CD14-positive monocyte (primary cell): ENCODE measurements around the gene FBXO36. TPM values are rescaled to one million over a fixed set of nuclear protein-coding genes. Genes with fewer than 3 reads are reported as not detected.
"Not testable (repeated sequence)": the region's sequence is repeated elsewhere in the genome, so short reads cannot be mapped to it uniquely, and the experiment has no call there.

Experiments used
- DNase-seq, 3 donors: peaks; one replicate each; pipeline ENCODE4 v3.0.0-alpha.2; 2011 to 2022
- H2AFZ ChIP-seq: 2 replicates; pipeline ENCODE4 v1.6.0; 2012; ENCODE audit warnings: mild to moderate bottlenecking, low read depth, low read length, inconsistent platforms; ENCODE audit not compliant: insufficient read depth, poor library complexity, severe bottlenecking
- H3K27ac ChIP-seq, 2 donors: 1 replicate in 1 of 2; 2 replicates in 1 of 2; pipeline ENCODE4 v1.5.1; 2012 to 2013; ENCODE audit warnings: low read length in 2 of 2, control low read depth in 1 of 2, inconsistent platforms in 1 of 2, low read depth in 1 of 2, mild to moderate bottlenecking in 1 of 2
- H3K27me3 ChIP-seq, 2 donors: one replicate each; pipeline versions ENCODE4 v1.6.0 to v1.6.1; 2011 to 2013; ENCODE audit warnings: low read length in 2 of 2; ENCODE audit not compliant: control insufficient read depth in 2 of 2, insufficient read depth in 2 of 2
- H3K36me3 ChIP-seq, 2 donors: replicated peaks in 1 of 2; 1 replicate in 1 of 2; 2 replicates in 1 of 2; pipeline versions ENCODE4 v1.5.1 to v1.6.1; 2012 to 2013; ENCODE audit warnings: low read length in 2 of 2, control low read depth in 1 of 2, inconsistent platforms in 1 of 2, mild to moderate bottlenecking in 1 of 2; ENCODE audit not compliant: insufficient read depth in 2 of 2, control insufficient read depth in 1 of 2
- H3K4me1 ChIP-seq, 2 donors: 1 replicate in 1 of 2; 2 replicates in 1 of 2; pipeline versions ENCODE4 v1.5.1 to v1.6.1; 2012 to 2013; ENCODE audit warnings: low read length in 2 of 2, control low read depth in 1 of 2, inconsistent platforms in 1 of 2, mild to moderate bottlenecking in 1 of 2, moderate library complexity in 1 of 2; ENCODE audit not compliant: insufficient read depth in 2 of 2, control insufficient read depth in 1 of 2
- H3K4me2 ChIP-seq: replicated peaks from 2 replicates; pipeline ENCODE3; 2012; ENCODE audit warnings: low read length, moderate library complexity, mild to moderate bottlenecking; ENCODE audit not compliant: poor library complexity, severe bottlenecking; ENCODE audit errors: extremely low read depth
- H3K4me3 ChIP-seq, 3 experiments: fragments of 200-600 bp in 1 of 3; sonication (generic) in 1 of 3; replicated peaks in 1 of 3; 1 replicate in 2 of 3; 2 replicates in 1 of 3; pipeline ENCODE4 v1.5.1; 2011 to 2013; ENCODE audit warnings: low read length in 3 of 3, mild to moderate bottlenecking in 3 of 3, control low read depth in 2 of 3, low read depth in 2 of 3, inconsistent platforms in 1 of 3, moderate library complexity in 1 of 3
- H3K79me2 ChIP-seq: 2 replicates; pipeline ENCODE4 v1.6.0; 2012; ENCODE audit warnings: mild to moderate bottlenecking, control low read depth, inconsistent platforms, low read length, moderate library complexity; ENCODE audit not compliant: insufficient read depth
- H3K9ac ChIP-seq: 2 replicates; pipeline ENCODE4 v1.6.0; 2017; ENCODE audit warnings: low read length, mild to moderate bottlenecking; ENCODE audit not compliant: insufficient read depth, poor library complexity, severe bottlenecking
- H3K9me3 ChIP-seq, 2 donors: replicated peaks in 1 of 2; 1 replicate in 1 of 2; 2 replicates in 1 of 2; pipeline versions ENCODE4 v1.5.1 to v1.6.1; 2012 to 2013; ENCODE audit warnings: low read length in 2 of 2, control low read depth in 1 of 2; ENCODE audit not compliant: control insufficient read depth in 1 of 2, insufficient read depth in 1 of 2
- H4K20me1 ChIP-seq: 2 replicates; pipeline ENCODE4 v1.6.0; 2012; ENCODE audit warnings: mild to moderate bottlenecking, low read length, control low read depth, moderate library complexity; ENCODE audit not compliant: insufficient read depth
- H3K27ac Mint-ChIP-seq, 7 donors: one replicate each; pipeline ENCODE4 v1.8.0; 2020; ENCODE audit warnings: mild to moderate bottlenecking in 7 of 7, mixed read lengths in 7 of 7, moderate library complexity in 6 of 7, inconsistent platforms in 2 of 7
- H3K27me3 Mint-ChIP-seq, 3 donors: one replicate each; pipeline ENCODE4 v1.8.0; 2021 to 2022; ENCODE audit warnings: low read depth in 3 of 3, mild to moderate bottlenecking in 3 of 3, mixed read lengths in 3 of 3, moderate library complexity in 3 of 3, inconsistent platforms in 1 of 3
- H3K36me3 Mint-ChIP-seq, 2 donors: one replicate each; pipeline ENCODE4 v1.8.0; 2020; ENCODE audit warnings: mixed read lengths in 2 of 2, inconsistent platforms in 1 of 2, mild to moderate bottlenecking in 1 of 2
- H3K4me1 Mint-ChIP-seq: one replicate; pipeline ENCODE4 v1.8.0; 2020; ENCODE audit warnings: mild to moderate bottlenecking, mixed read lengths
- H3K4me3 Mint-ChIP-seq, 2 donors: one replicate each; pipeline ENCODE4 v1.8.0; 2020; ENCODE audit warnings: mild to moderate bottlenecking in 2 of 2, mixed read lengths in 2 of 2, moderate library complexity in 1 of 2
- H3K9me3 Mint-ChIP-seq, 7 donors: one replicate each; pipeline ENCODE4 v1.8.0; 2020 to 2022; ENCODE audit warnings: mixed read lengths in 7 of 7, mild to moderate bottlenecking in 6 of 7, moderate library complexity in 6 of 7, inconsistent platforms in 2 of 7
- CTCF ChIP-seq: fragments of 200-600 bp; IDR thresholded peaks from one replicate; pipeline ENCODE4 v1.8.0; 2022; ENCODE audit warnings: antibody characterized with exemption, mild to moderate bottlenecking
- WGBS: methylation state at CpG from one replicate; pipeline ENCODE4 v1.1.5; 2013; ENCODE audit warnings: missing lambda C conversion rate; ENCODE audit not compliant: insufficient coverage; 5-methylcytosine and 5-hydroxymethylcytosine counted together
- intact Hi-C, 2 donors: fragments of 100-400 bp; cut with micrococcal nuclease; formaldehyde crosslinking; loops; one replicate each; pipeline versions ENCODE4 v1.15.0 to v1.15.1; 2023
- polyA plus RNA-seq, 3 donors: library from polyadenylated mRNA; depleted of rRNA in 1 of 3; unstranded in 2 of 3; stranded (reverse) in 1 of 3; fragments of 300-500 nt in 2 of 3; fragments of >200 nt in 1 of 3; fragmentation: Illumina TruSeq in 2 of 3; gene quantifications; 1 replicate in 2 of 3; 2 replicates in 1 of 3; pipeline ENCODE4 v1.2.3, GENCODE V29; 2012 to 2021

Gene FBXO36
- polyA plus RNA-seq, 3 donors = 0.52 to 0.90 (median 0.72) TPM

- Mint-ChIP-seq H3K9me3 (no peaks in the 10 kb centered on the region), H3K4me3 (peak within 1 kb of the TSS; percentile 99), H3K27me3 (no peaks in the 10 kb centered on the region), H3K27ac (peak within 1 kb of the TSS; percentile 96 to 99 (median 98)), H3K36me3 (peaks cover 10 to 13% of the 10 kb centered on the region in 2 donors), H3K4me1 (peaks cover 39% of the 10 kb centered on the region)
- H3K79me2 ChIP-seq = peaks cover 48% of the 10 kb centered on the region
- H3K27me3 ChIP-seq = no peaks in the 10 kb centered on the region
- peak within 1 kb of the TSS; percentile 94 to 95 for H3K27ac ChIP-seq
- TF ChIP-seq CTCF = no peak
- intact Hi-C loops = loop anchor here in 1 of 2 donors (10.0 kb wide), 1 partner anchor 403 kb away; the partner anchor contains the start of gene SP140L
- peak; percentile 83 to 92 (median 86) for DNase-seq
- H3K4me3 ChIP-seq = peak within 1 kb of the TSS; percentile 39 to 99 (median 88)
- peaks cover 41% of the 10 kb centered on the region for H4K20me1 ChIP-seq
- peaks cover 5 to 11% of the 10 kb centered on the region in 2 donors for H3K36me3 ChIP-seq
- H3K9ac ChIP-seq = peak within 1 kb of the TSS; percentile 91
- H3K4me2 ChIP-seq = peak within 1 kb of the TSS; percentile 97
- no peaks in the 10 kb centered on the region for H3K9me3 ChIP-seq
- WGBS = 0% methylated on average over 38 of the region's 49 CpGs
- peak within 1 kb of the TSS; percentile 100 for H2AFZ ChIP-seq
- peaks cover 18 to 30% of the 10 kb centered on the region in 2 donors for H3K4me1 ChIP-seq
These were observed 333 bp upstream of the FBXO36 start, which contains the start of gene TRIP12 for GRCh38 chr2:229921892-229922448. TSS of gene TRIP12 (minus strand) at chr2:229922009. CDS start at chr2:229880079, 41,930 bp downstream.

DNA sequence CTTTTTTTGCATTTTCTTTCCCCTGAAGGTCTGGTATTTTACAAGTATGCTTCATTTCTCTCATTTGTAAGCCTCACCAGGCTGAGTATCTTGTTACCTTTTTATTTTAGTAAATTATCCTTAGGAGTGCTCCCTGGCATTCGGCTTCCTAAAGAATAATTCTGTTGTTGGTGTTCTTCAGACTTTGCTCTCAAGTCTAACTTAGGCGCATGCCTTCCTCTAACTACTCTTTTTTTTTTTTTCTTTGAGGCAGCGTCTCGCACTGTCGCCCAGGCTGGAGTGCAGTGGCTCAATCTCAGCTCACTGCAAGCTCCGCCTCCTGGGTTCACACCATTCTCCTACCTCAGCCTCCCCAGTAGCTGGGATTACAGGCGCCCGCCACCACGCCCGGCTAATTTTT lies 2.2 kb downstream of the FBXO36 start:
- Histone ChIP-seq H4K20me1 (peaks cover 16% of the 10 kb centered on the region), H3K79me2 (peaks cover 23% of the 10 kb centered on the region), H3K4me1 (peaks cover 18 to 24% of the 10 kb centered on the region in 2 donors)
- not testable (repeated sequence) for DNase-seq, H3K27me3 Mint-ChIP-seq, H3K9ac ChIP-seq, H3K4me3 Mint-ChIP-seq, H2AFZ ChIP-seq, H3K36me3 Mint-ChIP-seq, H3K27ac ChIP-seq, H3K27me3 ChIP-seq, H3K27ac Mint-ChIP-seq, H3K9me3 Mint-ChIP-seq, H3K9me3 ChIP-seq, H3K4me3 ChIP-seq, H3K4me2 ChIP-seq, H3K36me3 ChIP-seq
- H3K4me1 Mint-ChIP-seq = peaks cover 23% of the 10 kb centered on the region
- WGBS = 100% methylated on average over 1 of the region's 10 CpGs
- intact Hi-C loops = loop anchor here in 1 of 2 donors (10.0 kb wide), 1 partner anchor 400 kb away; the partner anchor contains the start of gene SP140L
